OCI-LY7 (cell line): ENCODE measurements around the gene KCNG3. TPM values are rescaled to one million over a fixed set of nuclear protein-coding genes. Genes with fewer than 3 reads are reported as not detected.

Source experiments
- BruUV-seq: library from RNA; stranded (reverse); fragments of 400-500 nt; replicated peaks from 2 replicates; lab custom pipeline; 2021; lab: Mats Ljungman, UMichigan
- CTCF ChIA-PET: fragments of 300-600 bp; sonication (Branson Sonifier 250); formaldehyde crosslinking; loops from one replicate; lab custom pipeline; 2022; ENCODE audit warnings: antibody characterized with exemption; ENCODE audit not compliant: unreplicated experiment; lab: Charles Lee
- POLR2A ChIA-PET: fragments of 300-600 bp; sonication (Branson Sonifier 250); formaldehyde crosslinking; loops from one replicate; lab custom pipeline; 2022; ENCODE audit warnings: antibody characterized with exemption; lab: Charles Lee
- DNase-seq: peaks from one replicate; pipeline ENCODE4 v3.0.0-alpha.2; 2015; ENCODE audit warnings: low spot score
- H2AFZ ChIP-seq: fragments of 200-600 bp; sonication (generic), shearing (Covaris generic); 2 replicates; pipeline ENCODE4 v1.6.1; 2014; ENCODE audit warnings: mild to moderate bottlenecking, antibody characterized with exemption, low read length, moderate library complexity
- H3K27ac ChIP-seq: fragments of 200-600 bp; sonication (generic); 2 replicates; pipeline ENCODE4 v1.5.1; 2014; ENCODE audit warnings: mixed run types, low read depth, mild to moderate bottlenecking, moderate library complexity, low read length, inconsistent platforms; ENCODE audit not compliant: poor library complexity, severe bottlenecking
- H3K36me3 ChIP-seq: fragments of 200-600 bp; sonication (generic); 2 replicates; pipeline ENCODE4 v1.6.1; 2014; ENCODE audit warnings: mild to moderate bottlenecking, antibody characterized with exemption, low read length, moderate library complexity, mixed read lengths; ENCODE audit not compliant: insufficient read depth
- H3K4me1 ChIP-seq: fragments of 200-600 bp; sonication (generic); 2 replicates; pipeline ENCODE4 v1.5.1; 2014; ENCODE audit warnings: mild to moderate bottlenecking, low read length; ENCODE audit not compliant: insufficient read depth, poor library complexity, severe bottlenecking
- H3K4me2 ChIP-seq: fragments of 200-600 bp; sonication (generic); 2 replicates; pipeline ENCODE4 v1.6.1; 2014; ENCODE audit warnings: mild to moderate bottlenecking, low read length
- H3K4me3 ChIP-seq: fragments of 200-600 bp; sonication (generic); 2 replicates; pipeline ENCODE4 v1.5.1; 2014; ENCODE audit warnings: mild to moderate bottlenecking, low read depth, low read length; ENCODE audit not compliant: poor library complexity, severe bottlenecking
- H3K79me2 ChIP-seq: fragments of 200-600 bp; sonication (generic); 2 replicates; pipeline ENCODE4 v1.6.1; 2016; ENCODE audit warnings: low read depth, mild to moderate bottlenecking, low read length, moderate library complexity, mixed read lengths; ENCODE audit not compliant: insufficient read depth
- H3K9me2 ChIP-seq: fragments of 200-600 bp; sonication (generic); 2 replicates; pipeline ENCODE4 v1.6.1; 2016; ENCODE audit warnings: mild to moderate bottlenecking, low read length, mixed read lengths; ENCODE audit not compliant: insufficient read depth
- H3K9me3 ChIP-seq: fragments of 200-600 bp; sonication (generic); 2 replicates; pipeline ENCODE4 v1.6.1; 2014; ENCODE audit warnings: mild to moderate bottlenecking, mixed run types, low read length, mixed read lengths
- H4K20me1 ChIP-seq: fragments of 200-600 bp; sonication (generic); 2 replicates; pipeline ENCODE4 v1.6.1; 2014; ENCODE audit warnings: mild to moderate bottlenecking, antibody characterized with exemption, low read length, moderate library complexity, mixed read lengths; ENCODE audit not compliant: insufficient read depth
- EZH2phosphoT487 ChIP-seq: fragments of 200-600 bp; sonication (generic); IDR thresholded peaks from 2 replicates; pipeline ENCODE4 v1.6.1; 2018; ENCODE audit warnings: low read depth, borderline replicate concordance, mild to moderate bottlenecking, mixed run types, antibody characterized with exemption, low read length, moderate library complexity, mixed read lengths
- intact Hi-C: fragments of 100-400 bp; cut with micrococcal nuclease; formaldehyde crosslinking; loops from one replicate; pipeline ENCODE4 v1.10.0; 2022; ENCODE audit not compliant: unreplicated experiment
- total RNA-seq, 2 experiments: library from RNA; depleted of rRNA in 1 of 2; stranded (reverse); fragments of >200 nt in 1 of 2; shearing (Covaris generic) in 1 of 2; gene quantifications; 2 replicates each; pipeline ENCODE4 v1.2.3, GENCODE V29; 2014 to 2022
- TF ChIP-seq, protein P1 (sequence below): fragments of 200-600 bp; sonication (generic); conservative IDR thresholded peaks from 2 replicates; pipeline ENCODE4 v1.5.1; 2014; ENCODE audit warnings: mild to moderate bottlenecking, antibody characterized with exemption, low read length, moderate library complexity, mixed read lengths

Gene KCNG3
- total RNA-seq, 2 experiments from 2014 or later = 0.08 to 0.19 TPM

DNA sequence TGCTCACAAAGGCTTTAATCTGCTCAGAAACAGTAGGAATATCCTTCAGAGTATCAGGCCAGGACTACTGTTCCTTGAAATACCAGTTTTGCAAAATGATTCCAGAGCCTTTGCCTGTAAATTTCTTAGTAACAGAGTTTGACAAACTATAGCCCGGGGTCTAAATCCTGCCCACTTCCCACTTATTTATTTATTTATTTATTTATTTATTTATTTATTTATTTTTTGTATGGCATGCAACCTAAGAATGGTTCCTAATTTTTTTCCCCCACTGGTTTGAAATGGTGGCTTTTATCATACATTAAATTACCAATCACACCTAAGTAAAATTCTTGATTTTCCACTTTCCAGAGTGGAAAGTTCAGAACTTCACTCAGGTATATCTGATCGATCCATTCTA is 45.6 kb downstream of the KCNG3 start:
- POLR2A ChIA-PET = no interaction called here
- Histone ChIP-seq H3K4me3 (no peak overlapping the region), H3K4me2 (no peak overlapping the region), H3K9me3 (no peaks in the 10 kb centered on the region), H3K79me2 (no peaks in the 10 kb centered on the region), H3K27ac (no peak overlapping the region), H3K9me2 (no peaks in the 10 kb centered on the region), H3K36me3 (no peaks in the 10 kb centered on the region), H3K4me1 (no peaks in the 10 kb centered on the region), H2AFZ (no peak overlapping the region), H4K20me1 (no peaks in the 10 kb centered on the region)
- BruUV-seq = no TSS peak
- TF ChIP-seq, protein P1, sequence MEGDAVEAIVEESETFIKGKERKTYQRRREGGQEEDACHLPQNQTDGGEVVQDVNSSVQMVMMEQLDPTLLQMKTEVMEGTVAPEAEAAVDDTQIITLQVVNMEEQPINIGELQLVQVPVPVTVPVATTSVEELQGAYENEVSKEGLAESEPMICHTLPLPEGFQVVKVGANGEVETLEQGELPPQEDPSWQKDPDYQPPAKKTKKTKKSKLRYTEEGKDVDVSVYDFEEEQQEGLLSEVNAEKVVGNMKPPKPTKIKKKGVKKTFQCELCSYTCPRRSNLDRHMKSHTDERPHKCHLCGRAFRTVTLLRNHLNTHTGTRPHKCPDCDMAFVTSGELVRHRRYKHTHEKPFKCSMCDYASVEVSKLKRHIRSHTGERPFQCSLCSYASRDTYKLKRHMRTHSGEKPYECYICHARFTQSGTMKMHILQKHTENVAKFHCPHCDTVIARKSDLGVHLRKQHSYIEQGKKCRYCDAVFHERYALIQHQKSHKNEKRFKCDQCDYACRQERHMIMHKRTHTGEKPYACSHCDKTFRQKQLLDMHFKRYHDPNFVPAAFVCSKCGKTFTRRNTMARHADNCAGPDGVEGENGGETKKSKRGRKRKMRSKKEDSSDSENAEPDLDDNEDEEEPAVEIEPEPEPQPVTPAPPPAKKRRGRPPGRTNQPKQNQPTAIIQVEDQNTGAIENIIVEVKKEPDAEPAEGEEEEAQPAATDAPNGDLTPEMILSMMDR = no peak
- no peak for TF ChIP-seq EZH2phosphoT487
- CTCF ChIA-PET = no interaction called here
- intact Hi-C loops = no loop called here
- no peak for DNase-seq

DNA sequence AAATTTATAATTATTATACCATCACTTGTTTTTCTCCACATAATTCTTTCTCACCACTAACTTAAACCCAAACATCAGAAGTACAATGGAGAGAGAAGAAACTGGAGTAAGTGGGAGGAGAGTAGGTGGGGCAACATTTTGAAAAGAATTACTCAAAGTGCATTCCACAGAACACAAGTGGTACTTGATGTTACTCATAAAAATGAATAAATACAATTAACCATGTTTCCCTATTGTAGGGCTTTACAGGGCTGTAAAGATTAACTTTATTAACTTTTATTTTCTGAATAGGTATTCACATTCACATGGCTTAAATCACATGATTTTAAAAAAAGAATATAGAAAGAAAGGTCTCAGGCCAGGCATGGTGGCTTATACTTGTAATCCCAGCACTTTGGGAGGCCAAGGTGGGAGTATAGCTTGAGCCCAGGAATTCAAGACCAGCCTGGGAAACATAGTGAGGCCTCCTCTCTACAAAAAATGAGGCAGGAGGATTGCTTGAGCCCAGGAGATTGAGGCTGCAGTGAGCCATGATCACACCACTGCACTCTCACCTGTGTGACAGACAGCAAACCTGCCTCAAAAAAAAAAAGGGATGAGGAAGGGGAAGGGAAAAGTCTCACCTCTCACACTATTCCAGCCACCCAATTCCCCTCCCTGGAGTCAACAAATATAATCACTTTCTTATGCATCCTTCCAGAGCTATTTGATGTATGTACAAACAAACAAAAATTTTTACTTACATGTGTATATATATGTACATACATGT is 47.1 kb downstream of the KCNG3 start:
- Histone ChIP-seq H3K9me2 (no peaks in the 10 kb centered on the region), H3K27ac (no peak overlapping the region), H3K4me1 (no peaks in the 10 kb centered on the region), H2AFZ (no peak overlapping the region), H4K20me1 (no peaks in the 10 kb centered on the region), H3K9me3 (no peaks in the 10 kb centered on the region), H3K4me2 (no peak overlapping the region), H3K79me2 (no peaks in the 10 kb centered on the region), H3K36me3 (no peaks in the 10 kb centered on the region), H3K4me3 (no peak overlapping the region)
- CTCF ChIA-PET = no interaction called here
- intact Hi-C loops = no loop called here
- DNase-seq = no peak
- POLR2A ChIA-PET = interaction anchor here (0.5 kb wide), 1 partner anchor 254 kb away, joined by 3 read pairs; no protein-coding TSS in a partner anchor
- no TSS peak for BruUV-seq
- TF ChIP-seq, protein P1 = no peak
- no peak for TF ChIP-seq EZH2phosphoT487

DNA sequence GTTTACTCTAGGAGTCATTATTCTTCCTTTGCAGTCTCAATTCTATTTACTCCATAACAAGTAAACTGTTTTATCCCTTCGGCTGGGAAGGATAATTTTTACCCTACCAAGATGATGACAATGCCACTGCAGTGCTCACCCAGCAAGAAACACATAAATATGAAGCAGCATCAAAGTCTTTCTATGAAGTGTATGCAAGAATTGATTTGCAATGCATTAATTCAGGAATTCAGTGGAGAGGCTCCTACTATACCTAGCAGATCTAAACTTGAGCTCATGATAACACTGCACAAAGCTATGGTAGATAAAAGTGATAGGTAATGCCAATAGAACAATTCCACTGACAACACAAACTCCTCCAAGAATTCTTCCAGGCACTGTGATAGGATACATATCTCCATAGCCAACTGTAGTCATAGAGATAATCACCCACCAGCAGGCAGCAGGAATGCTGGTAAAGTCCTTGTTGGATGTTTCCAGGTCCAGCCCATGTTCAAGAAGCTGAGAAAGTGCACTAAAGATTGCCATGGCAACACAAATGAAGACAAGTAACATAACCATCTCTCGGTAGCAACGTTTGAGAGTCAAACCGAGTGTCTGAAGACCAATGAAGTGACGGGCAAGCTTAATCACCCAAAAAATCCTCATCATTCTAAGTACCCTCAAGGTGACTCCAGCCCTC is 49.9 kb downstream of the KCNG3 start:
- no peak for DNase-seq
- Histone ChIP-seq H3K9me2 (no peaks in the 10 kb centered on the region), H3K27ac (no peak overlapping the region), H3K4me3 (no peak overlapping the region), H4K20me1 (no peaks in the 10 kb centered on the region), H2AFZ (no peak overlapping the region), H3K9me3 (no peaks in the 10 kb centered on the region), H3K4me2 (no peak overlapping the region), H3K36me3 (no peaks in the 10 kb centered on the region), H3K4me1 (no peaks in the 10 kb centered on the region), H3K79me2 (no peaks in the 10 kb centered on the region)
- intact Hi-C loops = no loop called here
- CTCF ChIA-PET = no interaction called here
- TF ChIP-seq, protein P1 = no peak
- TF ChIP-seq EZH2phosphoT487 = no peak
- no TSS peak for BruUV-seq
- POLR2A ChIA-PET = no interaction called here
